Measurements from ENCODE around the gene ATP6V0C. TPM values are rescaled to one million over a fixed set of nuclear protein-coding genes. Genes with fewer than 3 reads are reported as not detected.

Gene ATP6V0C
- total and polyA plus RNA-seq, 2 of the 8 experiments (the other 6 are each of a cell fraction or from before 2014, with no cell fraction given) = 125 to 176 TPM

GRCh38 chr16:2516391-2517240 is 2.9 kb downstream of the ATP6V0C start:
- Histone ChIP-seq H2AFZ (ENCODE audit: low read length) (no peak overlapping the region), H4K20me1 (replicated peaks in 1 of 2; ENCODE audit: control insufficient read depth in 1 of 2, insufficient read depth in 2 of 2, low read length in 2 of 2) (peaks cover 31 to 38% of the 10 kb centered on the region in 2 experiments), H3K4ac (replicated peaks; ENCODE audit: insufficient read length, low read depth, low read length) (no peak overlapping the region), H3K4me2 (ENCODE audit: insufficient read depth in 1 of 2, low read depth in 2 of 2, low read length in 2 of 2) (peak overlapping the region in 1 of 2 experiments; percentile 85; a peak in 1 of 4 replicates), H3K4me1 (replicated peaks in 1 of 4; ENCODE audit: control insufficient read depth in 3 of 4, insufficient read depth in 4 of 4, low read length in 3 of 4) (peaks cover 4 to 38% (median 18%) of the 10 kb centered on the region in 4 experiments), H2AK5ac (ENCODE audit: low read depth, low read length) (0 out of 2 replicates have a peak overlapping the region, but pooled peaks have one; percentile 53), H3K9ac (replicated peaks in 1 of 4; ENCODE audit: extremely low read depth in 1 of 4, low read depth in 3 of 4, low read length in 3 of 4) (peak overlapping the region; percentile 8 to 38 (median 30); a peak in 4 of 7 replicates), H3K79me1 (ENCODE audit: low read depth, low read length) (peaks cover 24% of the 10 kb centered on the region), H3K14ac (ENCODE audit: insufficient read length) (no peak overlapping the region), H4K8ac (ENCODE audit: extremely low read depth, insufficient read depth, low read length) (no peak overlapping the region), H2BK120ac (replicated peaks; ENCODE audit: low read depth, low read length) (no peak overlapping the region), H3K56ac (replicated peaks; ENCODE audit: insufficient read length, low read depth, low read length) (no peak overlapping the region), H4K5ac (ENCODE audit: insufficient read length, low read depth, low read length) (no peak overlapping the region), H3K23ac (ENCODE audit: insufficient read length) (no peak overlapping the region), H3K36me3 (ENCODE audit: control insufficient read depth in 2 of 4, insufficient read depth in 4 of 4, low read length in 3 of 4) (no peaks in the 10 kb centered on the region; a peak in 1 of 8 replicates), H2BK12ac (ENCODE audit: low read depth, low read length) (no peak overlapping the region), H3K27me3 (replicated peaks in 1 of 4; ENCODE audit: control insufficient read depth in 3 of 4, extremely low read depth in 1 of 4, insufficient read depth in 3 of 4, low read length in 3 of 4) (no peaks in the 10 kb centered on the region; a peak in 2 of 7 replicates), H4K91ac (replicated peaks; ENCODE audit: insufficient read length, low read length) (no peak overlapping the region), H2BK5ac (ENCODE audit: low read depth, low read length) (peak overlapping the region; percentile 16; the same call in 1 of the 2 replicates), H3K79me2 (ENCODE audit: control insufficient read depth in 1 of 2, insufficient read depth in 2 of 2, low read length in 2 of 2) (peaks cover 26 to 61% of the 10 kb centered on the region in 2 experiments), H2BK15ac (ENCODE audit: low read length) (no peak overlapping the region), H3K27ac (ENCODE audit: low read depth, low read length) (peak overlapping the region; percentile 45; the same call in 1 of the 2 replicates), H3K18ac (ENCODE audit: extremely low read depth, low read length) (no peak overlapping the region), H3K23me2 (ENCODE audit: low read depth, low read length) (peaks cover 13% of the 10 kb centered on the region; the same call in 1 of the 2 replicates), H2BK20ac (ENCODE audit: low read length) (no peak overlapping the region), H3K4me3 (ENCODE audit: extremely low read depth in 1 of 4, insufficient read depth in 2 of 4, low read depth in 3 of 4, low read length in 4 of 4) (no peak overlapping the region), H3K9me3 (ENCODE audit: insufficient read depth in 2 of 2, low read depth in 1 of 2, low read length in 1 of 2) (no peaks in the 10 kb centered on the region)
- no peak for TF ChIP-seq YY1 (IDR thresholded peaks at IDR 0.05; ENCODE audit: low read depth, low read length)
- TF ChIP-seq POLR2A (IDR thresholded peaks at IDR 0.05; ENCODE audit: control extremely low read depth in 1 of 2, low read depth in 2 of 2, low read length in 2 of 2) = no peak
- no peak for TF ChIP-seq CBX5 (IDR thresholded peaks at IDR 0.05; ENCODE audit: low read depth, low read length)
- no peak for TF ChIP-seq MAFK (IDR thresholded peaks at IDR 0.05; ENCODE audit: low read depth, low read length)
- POLR2A ChIA-PET (ENCODE audit: partially characterized antibody) = interaction anchor here (0.7 to 5.6 kb wide), 4 partner anchors 16 to 519 kb away, joined by 4 to 44 read pairs (median 7); partner anchors contain the start of gene CEMP1
- CTCF ChIA-PET (ENCODE audit: partially characterized antibody) = interaction anchor here (0.8 to 1.4 kb wide), 4 partner anchors 10 to 322 kb away, joined by 3 to 4 read pairs (median 4); no protein-coding TSS in a partner anchor
- WGBS, 2 experiments (ENCODE audit: extremely low coverage in 1 of 2, insufficient coverage in 1 of 2, insufficient read length in 1 of 2, insufficient replicate concordance in 2 of 2, low coverage in 1 of 2, low lambda C conversion rate in 2 of 2, missing lambda C conversion rate in 1 of 2) = 79% methylated on average over 11 of the region's 11 CpGs; no CpG with 5 or more reads in 1 of the 2 experiments
- DNase-seq (ENCODE audit: low read depth in 1 of 2, low spot score in 2 of 2) = no peak
- no peak for FAIRE-seq

Measured in H1 (cell line).